Measurements from ENCODE around the gene LARGE1. TPM values are rescaled to one million over a fixed set of nuclear protein-coding genes. Genes with fewer than 3 reads are reported as not detected.

LARGE1 gene
- polyA plus RNA-seq, 3 donors: 0.05 to 0.13 TPM; not detected in 1

- Histone ChIP-seq H3K9me3 (replicated peaks in 1 of 2; ENCODE audit: control insufficient read depth in 1 of 2, insufficient read depth in 1 of 2, low read length in 2 of 2) (peaks cover 8 to 25% of the 10 kb centered on the region in 2 donors), H3K4me2 (replicated peaks; ENCODE audit: extremely low read depth, low read length, poor library complexity, severe bottlenecking) (no peak overlapping the region), H3K36me3 (replicated peaks in 1 of 2; ENCODE audit: control insufficient read depth in 1 of 2, insufficient read depth in 2 of 2, low read length in 2 of 2) (no peaks in the 10 kb centered on the region), H3K27ac (ENCODE audit: low read depth in 1 of 2, low read length in 2 of 2) (no peak overlapping the region), H4K20me1 (ENCODE audit: insufficient read depth, low read length) (no peaks in the 10 kb centered on the region), H2AFZ (ENCODE audit: insufficient read depth, low read depth, low read length, poor library complexity, severe bottlenecking) (no peak overlapping the region), H3K4me1 (ENCODE audit: control insufficient read depth in 1 of 2, insufficient read depth in 2 of 2, low read length in 2 of 2) (no peaks in the 10 kb centered on the region), H3K9ac (ENCODE audit: insufficient read depth, low read length, poor library complexity, severe bottlenecking) (no peak overlapping the region), H3K79me2 (ENCODE audit: insufficient read depth, low read length) (no peaks in the 10 kb centered on the region), H3K4me3 (replicated peaks in 1 of 3; ENCODE audit: low read depth in 2 of 3, low read length in 3 of 3) (no peak overlapping the region), H3K27me3 (ENCODE audit: control insufficient read depth in 2 of 2, insufficient read depth in 2 of 2, low read length in 2 of 2) (no peaks in the 10 kb centered on the region)
- 79% methylated on average over 6 of the region's 7 CpGs for WGBS (ENCODE audit: insufficient coverage)
- no peaks in the 10 kb centered on the region for H3K4me1 Mint-ChIP-seq
- DNase-seq: no peak
- no peak overlapping the region for H3K4me3 Mint-ChIP-seq
- no peaks in the 10 kb centered on the region for H3K36me3 Mint-ChIP-seq
- H3K27ac Mint-ChIP-seq: no peak overlapping the region
- peaks cover 4 to 33% (median 14%) of the 10 kb centered on the region in 7 donors for H3K9me3 Mint-ChIP-seq
- TF ChIP-seq CTCF (IDR thresholded peaks at IDR 0.05): no peak
- H3K27me3 Mint-ChIP-seq (ENCODE audit: low read depth in 3 of 3): peaks cover 1 to 2% (median 1%) of the 10 kb centered on the region in 3 donors
- intact Hi-C loops (cut with micrococcal nuclease): no loop called here
These were observed 87.6 kb downstream of the LARGE1 start for GRCh38 chr22:33832558-33833151.

- Histone ChIP-seq H3K27me3 (ENCODE audit: control insufficient read depth in 2 of 2, insufficient read depth in 2 of 2, low read length in 2 of 2) (no peaks in the 10 kb centered on the region), H3K4me1 (ENCODE audit: control insufficient read depth in 1 of 2, insufficient read depth in 2 of 2, low read length in 2 of 2) (no peaks in the 10 kb centered on the region), H3K9ac (ENCODE audit: insufficient read depth, low read length, poor library complexity, severe bottlenecking) (no peak overlapping the region), H3K27ac (ENCODE audit: low read depth in 1 of 2, low read length in 2 of 2) (no peak overlapping the region), H3K79me2 (ENCODE audit: insufficient read depth, low read length) (no peaks in the 10 kb centered on the region), H3K4me3 (replicated peaks in 1 of 3; ENCODE audit: low read depth in 2 of 3, low read length in 3 of 3) (no peak overlapping the region), H3K4me2 (replicated peaks; ENCODE audit: extremely low read depth, low read length, poor library complexity, severe bottlenecking) (no peak overlapping the region), H2AFZ (ENCODE audit: insufficient read depth, low read depth, low read length, poor library complexity, severe bottlenecking) (no peak overlapping the region), H4K20me1 (ENCODE audit: insufficient read depth, low read length) (no peaks in the 10 kb centered on the region), H3K36me3 (replicated peaks in 1 of 2; ENCODE audit: control insufficient read depth in 1 of 2, insufficient read depth in 2 of 2, low read length in 2 of 2) (no peaks in the 10 kb centered on the region), H3K9me3 (replicated peaks in 1 of 2; ENCODE audit: control insufficient read depth in 1 of 2, insufficient read depth in 1 of 2, low read length in 2 of 2) (peaks cover 8 to 28% of the 10 kb centered on the region in 2 donors)
- DNase-seq: no peak
- intact Hi-C loops (cut with micrococcal nuclease): no loop called here
- peaks cover 1 to 2% (median 1%) of the 10 kb centered on the region in 3 donors for H3K27me3 Mint-ChIP-seq (ENCODE audit: low read depth in 3 of 3)
- no peak overlapping the region for H3K4me3 Mint-ChIP-seq
- no peak overlapping the region for H3K27ac Mint-ChIP-seq
- peaks cover 4 to 41% (median 17%) of the 10 kb centered on the region in 7 donors for H3K9me3 Mint-ChIP-seq
- H3K4me1 Mint-ChIP-seq: no peaks in the 10 kb centered on the region
- H3K36me3 Mint-ChIP-seq: no peaks in the 10 kb centered on the region
- 83% methylated on average over 5 of the region's 5 CpGs for WGBS (ENCODE audit: insufficient coverage)
- TF ChIP-seq CTCF (IDR thresholded peaks at IDR 0.05): no peak
These were observed 88.6 kb downstream of the LARGE1 start for GRCh38 chr22:33831651-33832050.
